ENCODE data around the gene GALNT11.

GALNT11 gene

DNA sequence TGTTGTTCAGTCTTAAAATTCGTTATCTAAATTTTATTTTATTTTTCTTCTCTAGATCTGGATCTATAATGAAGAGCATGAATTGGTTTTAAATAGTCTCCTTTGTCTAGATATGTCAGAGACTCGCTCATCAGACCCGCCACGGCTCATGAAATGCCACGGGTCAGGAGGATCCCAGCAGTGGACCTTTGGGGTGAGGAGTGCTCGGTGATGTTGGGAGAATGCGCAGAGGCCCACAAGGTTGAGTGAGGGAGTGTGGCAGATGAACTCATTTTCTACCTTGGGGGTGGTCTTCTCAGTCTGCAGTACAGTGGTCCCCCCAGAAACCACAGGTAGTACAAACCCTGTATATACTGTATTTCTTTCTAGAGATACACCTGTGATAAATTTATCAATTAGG, 95.3 kb downstream of the GALNT11 start:
- DNase-seq = no peak

- no peak for DNase-seq
These were observed 96.0 kb downstream of the GALNT11 start for GRCh38 chr7:152121432-152121831.

DNA sequence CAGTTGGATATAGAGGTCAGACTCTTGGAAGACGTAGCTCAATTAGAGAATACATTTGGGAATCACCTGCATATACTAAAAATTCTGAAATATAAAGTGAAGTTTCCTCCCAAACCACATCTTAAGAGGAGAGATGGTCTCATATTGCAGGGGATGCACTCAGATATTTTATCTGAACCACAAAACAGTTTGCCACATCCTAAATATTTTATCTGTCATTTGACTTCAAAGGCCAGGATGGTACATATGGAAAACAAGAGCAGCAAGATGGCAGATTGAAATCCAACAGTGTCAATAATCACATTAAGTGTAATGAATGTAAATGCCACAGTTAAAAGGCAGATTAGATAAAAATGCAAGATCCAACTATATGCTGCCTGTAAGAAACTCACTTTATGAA, 97.1 kb downstream of the GALNT11 start:
- DNase-seq = no peak

- no peak for DNase-seq
These were observed 101.3 kb downstream of the GALNT11 start for GRCh38 chr7:152126741-152127140.

GRCh38 chr7:152127229-152127628, 101.8 kb downstream of the GALNT11 start:
- no peak for DNase-seq

DNA sequence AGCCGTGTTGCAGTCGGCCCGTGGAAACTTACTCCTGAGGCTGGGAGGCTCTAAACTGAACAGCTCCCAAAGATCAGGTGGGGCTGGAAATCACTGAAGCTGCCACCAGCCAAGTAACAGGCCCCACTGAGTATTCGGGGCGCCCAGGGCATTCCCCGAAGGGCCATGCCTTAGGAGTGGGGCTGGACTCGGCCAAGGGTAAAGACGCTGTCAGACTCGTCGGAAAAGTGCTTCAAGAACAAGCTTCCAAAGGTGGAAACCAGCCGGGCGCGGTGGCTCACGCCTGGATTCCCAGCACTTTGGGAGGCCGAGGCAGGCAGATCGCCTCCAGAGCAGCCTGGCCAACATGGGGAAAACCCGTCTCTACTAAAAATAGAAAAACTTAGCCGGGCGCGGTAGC, 102.8 kb downstream of the GALNT11 start:
- DNase-seq = no peak

GRCh38 chr7:152128741-152129461, 103.4 kb downstream of the GALNT11 start:
- DNase-seq = no peak

GRCh38 chr7:152129682-152130081, 104.2 kb downstream of the GALNT11 start:
- no peak for DNase-seq

GRCh38 chr7:152130658-152131590, 105.5 kb downstream of the GALNT11 start:
- DNase-seq = no peak

DNA sequence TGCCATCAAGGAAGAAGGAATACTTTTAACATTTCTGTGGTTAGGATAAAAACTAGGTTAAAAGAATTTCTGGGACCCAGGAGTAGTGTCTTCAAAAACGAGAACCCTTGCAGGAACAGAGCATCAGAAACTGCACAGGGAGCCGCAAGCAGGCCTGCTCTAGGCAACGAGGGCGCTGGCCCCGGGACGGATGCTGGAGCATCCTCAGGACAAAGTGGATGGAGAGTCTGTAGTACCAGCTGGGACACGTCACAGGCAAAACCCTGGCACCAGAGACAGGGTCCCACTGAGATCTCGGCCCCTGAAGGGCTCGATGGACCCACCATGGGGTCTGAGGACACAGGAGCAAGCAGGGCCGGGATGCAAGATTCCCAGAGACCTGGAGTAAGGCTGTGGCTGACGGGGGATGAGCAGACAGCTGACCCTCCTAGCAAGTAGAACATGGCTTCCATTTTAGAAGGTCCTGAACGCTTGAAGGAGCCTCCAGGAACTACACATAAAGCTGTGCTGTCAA, 106.6 kb downstream of the GALNT11 start:
- no peak for DNase-seq

DNA sequence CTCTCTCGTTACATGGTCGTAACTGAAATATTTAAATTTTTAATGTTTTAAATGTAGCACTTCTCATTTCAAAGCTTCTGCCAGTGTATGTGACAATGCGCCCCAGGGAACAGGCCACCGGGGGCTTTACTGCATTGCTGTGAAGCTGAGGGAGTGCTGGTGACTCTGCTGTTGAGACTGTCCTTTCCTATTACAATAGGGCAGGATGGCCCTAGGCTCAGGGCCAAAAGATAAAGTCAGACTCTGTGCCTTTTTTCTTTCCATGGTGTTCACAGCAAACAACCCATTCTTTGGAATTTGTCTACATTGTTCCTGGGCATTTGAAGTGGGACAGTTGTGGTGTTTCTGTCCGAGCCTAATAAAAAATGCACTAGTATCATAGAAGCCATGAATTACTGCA, 107.3 kb downstream of the GALNT11 start:
- no peak for DNase-seq

DNA sequence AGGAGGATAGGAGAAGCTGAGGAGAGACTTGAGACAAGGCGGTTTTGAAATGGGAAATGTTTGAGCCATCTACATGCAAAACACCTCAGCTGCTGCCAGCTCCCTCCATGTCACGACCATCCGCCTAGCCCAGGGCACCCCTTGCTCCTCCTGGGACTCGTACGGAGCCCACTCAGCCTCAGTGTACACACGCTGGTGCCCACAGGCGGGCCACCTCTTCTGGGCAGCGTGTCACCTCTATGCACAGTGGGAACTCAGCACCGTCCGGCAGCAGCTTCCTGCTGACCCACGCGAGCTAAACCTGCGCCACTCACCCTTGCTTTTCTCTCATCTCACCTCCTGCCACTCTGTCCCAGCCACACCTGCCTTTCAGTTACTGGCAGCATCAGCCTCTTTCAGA, 108.3 kb downstream of the GALNT11 start:
- DNase-seq = no peak

DNA sequence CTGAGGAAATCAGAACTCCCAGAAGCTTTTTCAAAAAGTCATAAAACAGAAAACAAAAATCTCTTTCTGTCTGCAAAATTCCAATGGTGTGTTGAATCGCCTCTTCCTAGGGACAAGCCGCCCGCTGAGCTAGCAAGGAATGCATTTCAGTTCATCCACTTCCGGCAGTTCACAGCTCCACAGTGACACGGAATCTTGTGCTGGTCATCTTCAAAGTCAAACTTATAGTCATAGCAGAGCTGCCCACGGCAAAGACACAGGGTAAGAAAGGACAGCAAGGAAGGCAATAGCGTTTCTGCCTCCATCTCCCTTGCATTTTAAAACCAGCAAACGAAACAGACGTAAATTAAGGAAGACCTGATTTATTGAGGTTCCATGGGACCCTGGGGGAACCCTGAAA, 111.2 kb downstream of the GALNT11 start:
- no peak for DNase-seq

DNA sequence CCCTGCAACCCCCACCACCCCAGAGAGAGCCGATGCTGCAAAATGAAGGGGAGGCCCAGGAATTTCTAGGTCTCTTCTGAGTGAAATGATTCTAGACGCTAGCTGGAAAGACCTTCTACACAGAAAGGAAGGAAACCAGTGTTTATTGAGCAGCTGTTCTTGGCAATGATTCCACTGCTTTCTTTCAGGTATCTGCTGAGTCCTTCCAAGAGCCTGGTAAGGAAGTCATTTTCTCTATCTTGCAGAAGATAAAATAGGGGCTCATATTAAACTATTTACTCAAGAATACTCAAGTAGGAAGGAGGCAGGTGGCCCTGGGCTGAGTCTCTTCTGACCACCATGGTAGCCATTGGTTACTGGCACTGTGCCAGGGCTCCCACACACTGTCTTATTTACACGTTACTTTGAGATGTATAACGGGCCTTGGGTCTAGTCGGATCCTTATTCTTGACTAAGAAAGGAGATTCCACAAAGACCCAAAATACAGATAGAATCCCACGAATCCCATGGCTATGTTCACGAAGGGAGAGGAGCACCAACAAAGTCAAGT, 112.1 kb downstream of the GALNT11 start:
- no peak for DNase-seq

DNA sequence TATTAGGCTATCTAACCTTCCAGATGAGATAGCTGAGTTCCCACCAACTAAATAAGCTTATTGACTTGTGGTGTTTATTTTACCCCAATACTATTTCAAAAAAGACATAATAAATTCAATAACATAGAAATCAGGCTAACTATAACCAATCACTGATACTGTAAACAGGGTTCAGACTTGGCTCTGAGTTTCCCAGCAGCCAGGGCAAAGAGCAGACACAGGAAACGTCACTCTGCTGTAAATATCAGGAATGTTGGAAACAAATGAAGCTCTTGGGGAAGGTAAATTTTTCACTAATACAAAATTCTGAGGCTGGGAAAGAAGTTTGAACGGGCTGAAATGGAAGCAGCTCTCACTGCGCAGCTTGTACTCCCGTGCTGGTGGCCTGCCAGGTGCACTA, 114.6 kb downstream of the GALNT11 start:
- no peak for DNase-seq

DNA sequence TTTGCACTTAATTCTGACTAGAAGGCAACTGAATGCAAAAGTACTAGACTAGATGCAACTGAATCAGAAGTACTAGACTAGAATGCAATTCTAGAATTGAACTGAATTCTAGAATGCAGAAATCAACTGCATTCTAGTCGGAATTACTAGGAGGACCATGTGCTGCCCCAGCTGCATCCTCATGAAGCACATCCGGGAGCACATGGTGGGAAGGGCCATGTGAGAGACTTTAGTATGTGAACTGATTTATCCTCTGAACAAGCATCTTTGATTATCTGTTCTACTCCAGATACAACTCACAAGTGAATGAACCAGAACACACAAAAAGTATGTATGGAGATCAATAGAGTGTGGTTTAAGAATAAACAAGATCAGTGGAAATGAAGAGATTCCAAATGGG, 115.1 kb downstream of the GALNT11 start:
- no peak for DNase-seq

DNA sequence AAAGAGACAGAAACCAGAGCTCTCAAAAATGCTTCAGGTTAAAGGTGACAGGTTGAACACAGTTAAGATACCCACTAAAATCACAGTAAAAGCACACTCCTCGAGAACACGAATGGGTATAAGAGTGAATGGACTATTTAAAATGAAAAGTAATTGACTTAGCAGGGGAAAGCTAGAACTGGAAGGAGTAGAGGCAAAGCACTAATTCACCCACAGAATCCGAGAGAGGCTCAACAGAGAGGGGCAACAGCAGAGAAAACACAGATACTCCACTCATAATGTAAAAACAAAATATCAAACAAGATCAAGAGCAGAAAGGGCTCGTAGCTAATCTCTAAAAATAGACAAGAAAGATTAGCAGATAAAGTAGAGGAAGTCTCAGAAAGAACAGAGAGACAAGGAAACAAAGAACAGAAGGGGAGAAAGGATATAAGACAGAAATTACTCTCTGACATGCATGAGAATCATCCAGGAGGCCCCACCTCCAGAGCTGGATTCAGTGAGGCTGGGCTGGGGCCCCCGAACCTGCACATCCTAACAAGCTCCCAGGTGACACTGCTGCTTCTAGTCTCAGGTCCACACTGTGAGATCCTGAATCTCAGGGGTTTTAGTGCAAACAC, 117.6 kb downstream of the GALNT11 start:
- peak; percentile 9 for DNase-seq

- DNase-seq = no peak
These were observed 119.2 kb downstream of the GALNT11 start for GRCh38 chr7:152144557-152145245.

DNA sequence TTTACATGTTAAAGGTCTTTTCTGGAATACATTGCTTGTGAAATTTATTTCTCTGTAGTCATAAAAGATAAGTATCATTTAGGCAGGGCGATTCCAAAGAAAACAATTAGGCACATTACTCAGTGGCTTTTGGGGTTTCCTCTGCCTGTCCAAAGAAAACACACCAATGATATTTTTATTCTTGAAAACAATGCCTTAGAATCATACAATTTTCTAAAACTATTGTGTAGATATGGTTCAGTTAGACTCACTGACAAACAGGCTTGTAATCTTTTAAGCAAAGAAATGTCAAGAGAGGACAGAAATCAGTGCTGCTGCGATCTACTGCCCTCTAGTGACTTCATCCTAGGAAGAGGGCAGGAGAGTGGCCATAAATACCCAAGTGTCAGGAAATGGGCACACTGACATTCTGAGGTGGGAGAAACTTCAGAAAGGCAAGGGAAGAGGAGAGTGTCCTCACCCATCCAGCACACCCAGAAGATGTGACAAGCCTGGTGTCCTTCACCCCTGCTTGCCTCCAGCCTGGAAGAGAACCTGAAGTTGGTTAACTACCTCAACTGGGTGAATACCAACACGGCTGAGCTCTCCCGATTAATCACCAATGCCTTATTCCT, 120.5 kb downstream of the GALNT11 start:
- peak; percentile 67 for DNase-seq

GRCh38 chr7:152148706-152149105, 123.2 kb downstream of the GALNT11 start:
- DNase-seq = no peak

DNA sequence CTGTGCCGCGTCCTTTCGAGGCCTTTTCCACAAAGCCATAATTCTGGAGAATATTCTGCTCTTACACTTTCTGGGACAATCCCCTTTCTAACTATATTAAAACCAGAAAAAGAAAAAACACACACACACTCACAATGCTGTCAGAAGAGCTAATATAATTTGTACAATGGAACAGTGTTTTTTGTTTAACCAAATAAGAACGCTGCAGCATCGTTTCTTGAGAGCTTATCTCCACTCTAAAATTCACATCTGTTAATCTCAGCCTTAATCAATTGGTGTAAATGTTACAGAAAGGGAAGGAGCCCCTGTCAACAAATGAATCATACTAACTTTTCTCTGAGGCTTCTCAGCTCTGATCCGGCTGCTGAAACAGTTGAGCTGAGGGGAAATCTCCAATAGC, 123.9 kb downstream of the GALNT11 start:
- no peak for DNase-seq

DNA sequence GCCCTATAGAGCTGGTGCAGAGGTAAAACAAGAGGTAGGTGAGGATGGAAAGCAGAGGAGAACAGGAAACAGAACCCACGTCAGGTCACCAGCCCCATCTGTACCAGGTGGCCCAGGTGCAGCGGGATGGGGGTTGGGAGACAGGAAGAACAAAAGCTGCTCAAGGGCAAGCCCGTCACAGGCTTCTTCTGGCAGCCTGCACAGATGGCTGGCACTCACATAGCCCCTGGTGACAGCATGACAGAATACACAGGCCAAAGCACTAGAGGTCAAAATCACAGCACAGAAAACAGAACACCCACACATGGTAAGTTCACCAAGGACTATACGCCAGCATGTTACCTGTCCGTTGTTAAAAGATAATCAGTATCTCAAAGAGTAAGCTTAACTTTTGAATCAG, 126.8 kb downstream of the GALNT11 start:
- DNase-seq = no peak
